ENCODE data around the gene AUTS2.

AUTS2 gene

GRCh38 chr7:70344726-70345125, 746.5 kb downstream of the AUTS2 start:
- no peak overlapping the region for H3K4me3 ChIP-seq (ENCODE audit: severe bottlenecking)
- no peaks in the 10 kb centered on the region for H3K4me1 ChIP-seq (ENCODE audit: insufficient read depth, poor library complexity, severe bottlenecking)
- no peak for ATAC-seq (ENCODE audit: low read depth)
- no peaks in the 10 kb centered on the region for H3K36me3 ChIP-seq (ENCODE audit: low read depth)
- no peak for DNase-seq (ENCODE audit: low spot score)
- no peaks in the 10 kb centered on the region for H3K27me3 ChIP-seq (ENCODE audit: insufficient read depth, poor library complexity, severe bottlenecking)
- H3K9me3 ChIP-seq (ENCODE audit: severe bottlenecking) = no peaks in the 10 kb centered on the region
- TF ChIP-seq, protein P1, sequence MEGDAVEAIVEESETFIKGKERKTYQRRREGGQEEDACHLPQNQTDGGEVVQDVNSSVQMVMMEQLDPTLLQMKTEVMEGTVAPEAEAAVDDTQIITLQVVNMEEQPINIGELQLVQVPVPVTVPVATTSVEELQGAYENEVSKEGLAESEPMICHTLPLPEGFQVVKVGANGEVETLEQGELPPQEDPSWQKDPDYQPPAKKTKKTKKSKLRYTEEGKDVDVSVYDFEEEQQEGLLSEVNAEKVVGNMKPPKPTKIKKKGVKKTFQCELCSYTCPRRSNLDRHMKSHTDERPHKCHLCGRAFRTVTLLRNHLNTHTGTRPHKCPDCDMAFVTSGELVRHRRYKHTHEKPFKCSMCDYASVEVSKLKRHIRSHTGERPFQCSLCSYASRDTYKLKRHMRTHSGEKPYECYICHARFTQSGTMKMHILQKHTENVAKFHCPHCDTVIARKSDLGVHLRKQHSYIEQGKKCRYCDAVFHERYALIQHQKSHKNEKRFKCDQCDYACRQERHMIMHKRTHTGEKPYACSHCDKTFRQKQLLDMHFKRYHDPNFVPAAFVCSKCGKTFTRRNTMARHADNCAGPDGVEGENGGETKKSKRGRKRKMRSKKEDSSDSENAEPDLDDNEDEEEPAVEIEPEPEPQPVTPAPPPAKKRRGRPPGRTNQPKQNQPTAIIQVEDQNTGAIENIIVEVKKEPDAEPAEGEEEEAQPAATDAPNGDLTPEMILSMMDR (IDR thresholded peaks at IDR 0.05; ENCODE audit: poor library complexity, severe bottlenecking) = no peak
- H3K27ac ChIP-seq (ENCODE audit: poor library complexity, severe bottlenecking) = no peak overlapping the region

GRCh38 chr7:70346844-70347462, 748.7 kb downstream of the AUTS2 start:
- H3K27ac ChIP-seq (ENCODE audit: poor library complexity, severe bottlenecking) = no peak overlapping the region
- no peak overlapping the region for H3K4me3 ChIP-seq (ENCODE audit: severe bottlenecking)
- ATAC-seq (ENCODE audit: low read depth) = no peak
- no peaks in the 10 kb centered on the region for H3K4me1 ChIP-seq (ENCODE audit: insufficient read depth, poor library complexity, severe bottlenecking)
- DNase-seq (ENCODE audit: low spot score) = no peak
- TF ChIP-seq, protein P1 (IDR thresholded peaks at IDR 0.05; ENCODE audit: poor library complexity, severe bottlenecking) = no peak
- H3K9me3 ChIP-seq (ENCODE audit: severe bottlenecking) = no peaks in the 10 kb centered on the region
- no peaks in the 10 kb centered on the region for H3K36me3 ChIP-seq (ENCODE audit: low read depth)
- no peaks in the 10 kb centered on the region for H3K27me3 ChIP-seq (ENCODE audit: insufficient read depth, poor library complexity, severe bottlenecking)

GRCh38 chr7:70347463-70348254, 749.4 kb downstream of the AUTS2 start:
- DNase-seq (ENCODE audit: low spot score) (no peak), ATAC-seq (ENCODE audit: low read depth) (no peak)
- H3K27me3 ChIP-seq (ENCODE audit: insufficient read depth, poor library complexity, severe bottlenecking) = no peaks in the 10 kb centered on the region

DNA sequence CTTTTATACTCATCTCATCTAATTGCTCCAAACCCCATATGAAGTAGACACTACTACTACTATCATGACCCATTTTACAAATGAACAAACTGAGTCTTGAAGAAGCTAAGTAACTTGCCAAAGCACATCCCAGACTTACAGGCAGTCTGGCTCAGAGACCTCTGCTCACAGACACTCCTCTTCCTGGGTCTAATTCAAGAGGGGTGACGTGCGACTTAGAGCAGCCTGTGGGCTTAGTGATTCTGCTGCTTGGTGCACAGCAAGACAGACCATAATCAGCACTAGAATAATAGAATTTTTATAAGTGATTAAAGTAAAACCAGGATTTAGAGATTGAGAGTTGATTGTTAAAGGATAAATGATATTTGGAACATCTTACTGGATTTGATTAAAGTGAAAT, 750.8 kb downstream of the AUTS2 start:
- no peak overlapping the region for H3K4me3 ChIP-seq (ENCODE audit: severe bottlenecking)

More at GRCh38 chr7:70347463-70348254, 749.4 kb downstream of the AUTS2 start:
- H3K27ac ChIP-seq (ENCODE audit: poor library complexity, severe bottlenecking) = no peak overlapping the region
- no peaks in the 10 kb centered on the region for H3K4me1 ChIP-seq (ENCODE audit: insufficient read depth, poor library complexity, severe bottlenecking)
- no peaks in the 10 kb centered on the region for H3K9me3 ChIP-seq (ENCODE audit: severe bottlenecking)
- H3K36me3 ChIP-seq (ENCODE audit: low read depth) = no peaks in the 10 kb centered on the region
- TF ChIP-seq, protein P1 (IDR thresholded peaks at IDR 0.05; ENCODE audit: poor library complexity, severe bottlenecking) = no peak
- no peak overlapping the region for H3K4me3 ChIP-seq (ENCODE audit: severe bottlenecking)

More for the DNA sequence above, 750.8 kb downstream of the AUTS2 start:
- TF ChIP-seq, protein P1 (IDR thresholded peaks at IDR 0.05; ENCODE audit: poor library complexity, severe bottlenecking) = no peak
- no peaks in the 10 kb centered on the region for H3K4me1 ChIP-seq (ENCODE audit: insufficient read depth, poor library complexity, severe bottlenecking)
- no peaks in the 10 kb centered on the region for H3K9me3 ChIP-seq (ENCODE audit: severe bottlenecking)
- ATAC-seq (ENCODE audit: low read depth) (no peak), DNase-seq (ENCODE audit: low spot score) (no peak)
- no peak overlapping the region for H3K27ac ChIP-seq (ENCODE audit: poor library complexity, severe bottlenecking)
- no peaks in the 10 kb centered on the region for H3K27me3 ChIP-seq (ENCODE audit: insufficient read depth, poor library complexity, severe bottlenecking)
- H3K36me3 ChIP-seq (ENCODE audit: low read depth) = no peaks in the 10 kb centered on the region
